H9 (cell line): ENCODE measurements around the gene EIF2D. TPM values are rescaled to one million over a fixed set of nuclear protein-coding genes. Genes with fewer than 3 reads are reported as not detected.

Experiments
- DNase-seq: peaks from one replicate; pipeline ENCODE4 v3.0.0-alpha.2; 2017
- H2AFZ ChIP-seq: one replicate; pipeline ENCODE4 v1.6.1; 2013; ENCODE audit warnings: mild to moderate bottlenecking, low read length, control low read depth, moderate library complexity
- H2AK5ac ChIP-seq: 2 replicates; pipeline ENCODE4 v1.6.1; 2013; ENCODE audit warnings: low read length, control low read depth, mixed read lengths; ENCODE audit not compliant: insufficient read length
- H2BK120ac ChIP-seq: one replicate; pipeline ENCODE4 v1.6.1; 2013; ENCODE audit warnings: low read depth, mild to moderate bottlenecking, low read length, control low read depth, inconsistent platforms; ENCODE audit not compliant: poor library complexity, severe bottlenecking
- H2BK12ac ChIP-seq: 2 replicates; pipeline ENCODE4 v1.6.1; 2013; ENCODE audit warnings: low read length, control low read depth, mixed read lengths, low read depth; ENCODE audit not compliant: insufficient read length
- H2BK15ac ChIP-seq: 2 replicates; pipeline ENCODE4 v1.6.1; 2013; ENCODE audit warnings: low read depth, low read length, control low read depth
- H2BK20ac ChIP-seq: one replicate; pipeline ENCODE4 v1.6.1; 2013; ENCODE audit warnings: low read depth, mild to moderate bottlenecking, low read length, control low read depth, inconsistent platforms; ENCODE audit not compliant: poor library complexity, severe bottlenecking
- H2BK5ac ChIP-seq: 2 replicates; pipeline ENCODE4 v1.6.1; 2013; ENCODE audit warnings: low read length, control low read depth, mixed read lengths; ENCODE audit not compliant: insufficient read length
- H3K14ac ChIP-seq: 2 replicates; pipeline ENCODE4 v1.6.1; 2013; ENCODE audit warnings: low read length, control low read depth; ENCODE audit not compliant: insufficient read depth
- H3K18ac ChIP-seq: 2 replicates; pipeline ENCODE4 v1.6.1; 2013; ENCODE audit warnings: low read depth, mild to moderate bottlenecking, mixed read lengths, low read length, control low read depth; ENCODE audit not compliant: insufficient read length
- H3K23ac ChIP-seq: 2 replicates; pipeline ENCODE4 v1.6.1; 2013; ENCODE audit warnings: low read length, control low read depth, mixed read lengths, low read depth; ENCODE audit not compliant: insufficient read length
- H3K23me2 ChIP-seq: 2 replicates; pipeline ENCODE4 v1.6.1; 2013; ENCODE audit warnings: low read depth, mild to moderate bottlenecking, mixed read lengths, low read length, control low read depth; ENCODE audit not compliant: insufficient read length, poor library complexity, severe bottlenecking
- H3K27ac ChIP-seq: 2 replicates; pipeline ENCODE4 v1.5.1; 2013; ENCODE audit warnings: low read length, control low read depth, mixed read lengths, low read depth; ENCODE audit not compliant: insufficient read length
- H3K27me3 ChIP-seq: 2 replicates; pipeline ENCODE4 v1.6.1; 2013; ENCODE audit warnings: low read length, control low read depth, inconsistent platforms; ENCODE audit not compliant: insufficient read depth
- H3K4ac ChIP-seq: 2 replicates; pipeline ENCODE4 v1.6.1; 2013; ENCODE audit warnings: low read depth, mild to moderate bottlenecking, control low read depth, inconsistent platforms, low read length, moderate library complexity
- H3K4me1 ChIP-seq: 2 replicates; pipeline ENCODE4 v1.6.1; 2013; ENCODE audit warnings: low read length, control low read depth, inconsistent platforms; ENCODE audit not compliant: insufficient read depth
- H3K4me2 ChIP-seq: 2 replicates; pipeline ENCODE4 v1.6.1; 2013; ENCODE audit warnings: low read length, control low read depth, mixed read lengths; ENCODE audit not compliant: insufficient read length, insufficient read depth
- H3K56ac ChIP-seq: 2 replicates; pipeline ENCODE4 v1.6.1; 2013; ENCODE audit warnings: low read depth, mild to moderate bottlenecking, mixed read lengths, low read length, control low read depth; ENCODE audit not compliant: insufficient read length
- H3K79me1 ChIP-seq: 2 replicates; pipeline ENCODE4 v1.6.1; 2013; ENCODE audit warnings: low read depth, mild to moderate bottlenecking, moderate library complexity, low read length, control low read depth, inconsistent platforms; ENCODE audit not compliant: insufficient read depth, poor library complexity, severe bottlenecking
- H3K79me2 ChIP-seq: 2 replicates; pipeline ENCODE4 v1.6.1; 2013; ENCODE audit warnings: low read length, control low read depth, inconsistent platforms; ENCODE audit not compliant: insufficient read depth
- H3K9ac ChIP-seq: 2 replicates; pipeline ENCODE4 v1.6.1; 2013; ENCODE audit warnings: low read length, control low read depth, mixed read lengths; ENCODE audit not compliant: insufficient read length; ENCODE audit errors: extremely low read depth
- H3K9me3 ChIP-seq: one replicate; pipeline ENCODE4 v1.6.1; 2013; ENCODE audit warnings: low read depth, low read length, inconsistent platforms; ENCODE audit not compliant: control insufficient read depth
- H3T11ph ChIP-seq: one replicate; pipeline ENCODE4 v1.6.1; 2013; ENCODE audit warnings: mild to moderate bottlenecking, low read length, control low read depth, inconsistent platforms
- H4K20me1 ChIP-seq: one replicate; pipeline ENCODE4 v1.6.1; 2013; ENCODE audit not compliant: control insufficient read depth, insufficient read length, insufficient read depth
- H4K5ac ChIP-seq: 2 replicates; pipeline ENCODE4 v1.6.1; 2013; ENCODE audit warnings: low read depth, mild to moderate bottlenecking, mixed read lengths, low read length, control low read depth; ENCODE audit not compliant: insufficient read length
- H4K8ac ChIP-seq: replicated peaks from 2 replicates; pipeline ENCODE4 v1.6.1; 2013; ENCODE audit warnings: low read length, control low read depth, mixed read lengths, low read depth; ENCODE audit not compliant: insufficient read length
- H4K91ac ChIP-seq: 2 replicates; pipeline ENCODE4 v1.6.1; 2013; ENCODE audit warnings: low read depth, mild to moderate bottlenecking, moderate library complexity, mixed read lengths, low read length, control low read depth; ENCODE audit not compliant: insufficient read length
- H3K27ac Mint-ChIP-seq, 3 experiments: 2 replicates in 2 of 3; 3 replicates in 1 of 3; pipeline ENCODE4 v1.8.0; 2020 to 2021; ENCODE audit warnings: mixed read lengths in 3 of 3, mild to moderate bottlenecking in 1 of 3, moderate library complexity in 1 of 3
- H3K27me3 Mint-ChIP-seq: 2 replicates; pipeline ENCODE4 v1.8.0; 2021; ENCODE audit warnings: low read depth, mild to moderate bottlenecking, moderate library complexity, mixed read lengths
- H3K36me3 Mint-ChIP-seq, 3 experiments: 2 replicates in 2 of 3; 3 replicates in 1 of 3; pipeline ENCODE4 v1.8.0; 2020 to 2021; ENCODE audit warnings: low read depth in 3 of 3, mixed read lengths in 3 of 3; ENCODE audit not compliant: insufficient read depth in 1 of 3
- H3K4me1 Mint-ChIP-seq, 2 experiments: 2 replicates each; pipeline ENCODE4 v1.8.0; 2020; ENCODE audit warnings: mixed read lengths in 2 of 2
- H3K4me3 Mint-ChIP-seq, 2 experiments: 2 replicates in 1 of 2; 3 replicates in 1 of 2; pipeline ENCODE4 v1.8.0; 2020 to 2021; ENCODE audit warnings: mild to moderate bottlenecking in 2 of 2, mixed read lengths in 2 of 2, moderate library complexity in 1 of 2
- H3K9me3 Mint-ChIP-seq, 2 experiments: 2 replicates in 1 of 2; 3 replicates in 1 of 2; pipeline ENCODE4 v1.8.0; 2020; ENCODE audit warnings: mild to moderate bottlenecking in 2 of 2, mixed read lengths in 2 of 2, moderate library complexity in 1 of 2
- WGBS: extraction: QIAGEN DNeasy Blood & Tissue Kit; methylation state at CpG from one replicate; pipeline ENCODE4 v1.1.7; 2013; ENCODE audit warnings: missing lambda C conversion rate, low lambda C conversion rate, mixed read lengths; ENCODE audit not compliant: insufficient read length; ENCODE audit errors: extremely low coverage; 5-methylcytosine and 5-hydroxymethylcytosine counted together
- total RNA-seq: library from RNA; stranded (reverse); gene quantifications from 2 replicates; pipeline ENCODE4 v1.2.1, GENCODE V29; 2021
- TF ChIP-seq, protein P1 (sequence below): fragments of 200-600 bp; sonication (generic); conservative IDR thresholded peaks from 3 replicates; pipeline ENCODE4 v1.8.0; 2021; ENCODE audit warnings: antibody characterized with exemption, mild to moderate bottlenecking

Gene EIF2D
- total RNA-seq, 1 experiment from 2014 or later = 35.8 TPM

GRCh38 chr1:206595581-206596318 is 16.5 kb downstream of the EIF2D start:
- no peak overlapping the region for H3T11ph ChIP-seq
- no peaks in the 10 kb centered on the region for H3K79me2 ChIP-seq
- H3K79me1 ChIP-seq = no peaks in the 10 kb centered on the region
- Mint-ChIP-seq H3K27ac (no peak overlapping the region), H3K27me3 (no peaks in the 10 kb centered on the region), H3K9me3 (no peaks in the 10 kb centered on the region), H3K36me3 (peaks cover 18 to 60% (median 56%) of the 10 kb centered on the region in 3 experiments; a peak in 6 of 7 replicates), H3K4me3 (no peak overlapping the region), H3K4me1 (no peaks in the 10 kb centered on the region)
- no peak overlapping the region for H3K4me2 ChIP-seq
- H3K23ac ChIP-seq = no peak overlapping the region
- TF ChIP-seq, protein P1, sequence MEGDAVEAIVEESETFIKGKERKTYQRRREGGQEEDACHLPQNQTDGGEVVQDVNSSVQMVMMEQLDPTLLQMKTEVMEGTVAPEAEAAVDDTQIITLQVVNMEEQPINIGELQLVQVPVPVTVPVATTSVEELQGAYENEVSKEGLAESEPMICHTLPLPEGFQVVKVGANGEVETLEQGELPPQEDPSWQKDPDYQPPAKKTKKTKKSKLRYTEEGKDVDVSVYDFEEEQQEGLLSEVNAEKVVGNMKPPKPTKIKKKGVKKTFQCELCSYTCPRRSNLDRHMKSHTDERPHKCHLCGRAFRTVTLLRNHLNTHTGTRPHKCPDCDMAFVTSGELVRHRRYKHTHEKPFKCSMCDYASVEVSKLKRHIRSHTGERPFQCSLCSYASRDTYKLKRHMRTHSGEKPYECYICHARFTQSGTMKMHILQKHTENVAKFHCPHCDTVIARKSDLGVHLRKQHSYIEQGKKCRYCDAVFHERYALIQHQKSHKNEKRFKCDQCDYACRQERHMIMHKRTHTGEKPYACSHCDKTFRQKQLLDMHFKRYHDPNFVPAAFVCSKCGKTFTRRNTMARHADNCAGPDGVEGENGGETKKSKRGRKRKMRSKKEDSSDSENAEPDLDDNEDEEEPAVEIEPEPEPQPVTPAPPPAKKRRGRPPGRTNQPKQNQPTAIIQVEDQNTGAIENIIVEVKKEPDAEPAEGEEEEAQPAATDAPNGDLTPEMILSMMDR = no peak
- no peak overlapping the region for H3K18ac ChIP-seq
- H3K9ac ChIP-seq = no peak overlapping the region
- no peak overlapping the region for H2BK15ac ChIP-seq
- no peaks in the 10 kb centered on the region for H4K20me1 ChIP-seq
- no peak overlapping the region for H4K5ac ChIP-seq
- H2BK5ac ChIP-seq = no peak overlapping the region
- no peaks in the 10 kb centered on the region for H3K27me3 ChIP-seq
- no peaks in the 10 kb centered on the region for H3K4me1 ChIP-seq
- H3K4ac ChIP-seq = no peak overlapping the region
- no peak overlapping the region for H2AFZ ChIP-seq
- H3K23me2 ChIP-seq = no peaks in the 10 kb centered on the region
- no peak for DNase-seq
- no peak overlapping the region for H2BK12ac ChIP-seq
- H3K27ac ChIP-seq = no peak overlapping the region
- no CpG with 5 or more reads among the region's 7 CpGs for WGBS
- no peak overlapping the region for H4K91ac ChIP-seq
- H3K9me3 ChIP-seq = no peaks in the 10 kb centered on the region
- no peak overlapping the region for H3K56ac ChIP-seq
- no peak overlapping the region for H4K8ac ChIP-seq
- no peak overlapping the region for H2BK120ac ChIP-seq
- no peak overlapping the region for H2BK20ac ChIP-seq
- H3K14ac ChIP-seq = no peak overlapping the region
- no peak overlapping the region for H2AK5ac ChIP-seq
